BLaER1 (cell line): ENCODE results near the gene TRRAP.

Experiments
- H3K27ac ChIP-seq: shearing (Covaris generic); formaldehyde crosslinking; 2 replicates; pipeline ENCODE4 v1.8.1; 2022
- H3K27me3 ChIP-seq: shearing (Covaris generic); formaldehyde crosslinking; 2 replicates; pipeline ENCODE4 v1.8.1; 2022
- H3K36me3 ChIP-seq: shearing (Covaris generic); formaldehyde crosslinking; 2 replicates; pipeline ENCODE4 v1.8.1; 2022
- H3K4me1 ChIP-seq: shearing (Covaris generic); formaldehyde crosslinking; 2 replicates; pipeline ENCODE4 v1.8.1; 2022
- H3K4me2 ChIP-seq: shearing (Covaris generic); formaldehyde crosslinking; 2 replicates; pipeline ENCODE4 v1.8.1; 2022
- H3K4me3 ChIP-seq: shearing (Covaris generic); formaldehyde crosslinking; 2 replicates; pipeline ENCODE4 v1.8.1; 2022
- H3K9ac ChIP-seq: shearing (Covaris generic); formaldehyde crosslinking; 2 replicates; pipeline ENCODE4 v1.8.1; 2022
- H3K9me3 ChIP-seq: shearing (Covaris generic); formaldehyde crosslinking; 2 replicates; pipeline ENCODE4 v1.8.1; 2022
- H4K20me1 ChIP-seq: shearing (Covaris generic); formaldehyde crosslinking; 2 replicates; pipeline ENCODE4 v1.8.1; 2022
- Cebpa-rat ChIP-seq: shearing (Covaris generic); IDR thresholded peaks from 2 replicates; pipeline ENCODE4 v1.8.1; 2022

The TRRAP gene

DNA sequence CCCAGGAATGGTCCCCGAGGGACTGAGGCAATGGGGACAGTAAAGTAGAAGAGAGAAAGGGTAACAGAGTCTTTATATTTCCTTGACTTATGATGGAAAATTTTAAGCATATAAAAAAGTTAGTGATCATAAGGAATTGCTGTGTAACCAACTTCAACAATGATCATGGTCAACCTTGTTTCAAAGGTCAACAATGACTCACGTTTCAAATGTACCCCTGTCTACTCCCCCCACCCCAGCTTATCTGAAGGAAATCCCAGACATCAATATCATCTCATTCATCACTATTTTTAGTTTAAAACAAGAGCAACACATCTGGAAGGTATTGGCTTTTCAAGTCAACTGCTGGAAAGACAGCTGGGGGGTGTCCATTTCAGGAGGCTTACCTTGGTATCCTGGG, 172.6 kb downstream of the TRRAP start:
- H3K4me3 ChIP-seq = no peak overlapping the region
- H3K4me2 ChIP-seq = no peak overlapping the region
- no peak for TF ChIP-seq Cebpa-rat
- H3K4me1 ChIP-seq = peaks cover 6% of the 10 kb centered on the region; the same call in 1 of the 2 replicates
- H3K9me3 ChIP-seq = no peaks in the 10 kb centered on the region
- no peaks in the 10 kb centered on the region for H4K20me1 ChIP-seq
- H3K9ac ChIP-seq = peak overlapping the region; percentile 19; the same call in 1 of the 2 replicates
- H3K36me3 ChIP-seq = peaks cover 100% of the 10 kb centered on the region
- no peaks in the 10 kb centered on the region for H3K27me3 ChIP-seq
- no peak overlapping the region for H3K27ac ChIP-seq

DNA sequence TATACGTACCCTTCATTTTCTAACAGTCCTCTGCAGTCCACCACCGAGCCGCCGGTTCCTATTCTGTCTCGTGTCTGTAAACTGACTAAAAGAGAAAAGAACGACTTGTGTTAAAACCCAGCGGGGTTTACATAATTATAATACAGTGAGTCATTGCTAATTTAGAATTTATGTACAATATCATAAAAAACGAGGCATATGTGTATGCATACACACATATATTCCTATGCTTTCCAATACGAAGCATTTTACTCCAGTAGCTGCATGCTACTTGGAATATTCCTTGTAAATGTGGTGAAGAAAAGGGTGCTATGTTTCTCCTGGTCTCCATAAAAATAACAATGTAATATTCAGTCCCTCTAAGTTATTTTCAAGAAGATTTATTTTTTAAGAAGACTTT, 176.4 kb downstream of the TRRAP start:
- Histone ChIP-seq H3K4me2 (no peak overlapping the region), H3K9ac (no peak overlapping the region), H3K36me3 (peaks cover 95% of the 10 kb centered on the region), H3K4me1 (peaks cover 6% of the 10 kb centered on the region; the same call in 1 of the 2 replicates), H4K20me1 (no peaks in the 10 kb centered on the region), H3K4me3 (no peak overlapping the region), H3K27ac (no peak overlapping the region), H3K27me3 (no peaks in the 10 kb centered on the region), H3K9me3 (no peaks in the 10 kb centered on the region)
- TF ChIP-seq Cebpa-rat = no peak

GRCh38 chr7:99061001-99061776, 182.9 kb downstream of the TRRAP start:
- H3K27ac ChIP-seq = no peak overlapping the region
- no peaks in the 10 kb centered on the region for H3K4me1 ChIP-seq
- H3K4me3 ChIP-seq = no peak overlapping the region
- no peaks in the 10 kb centered on the region for H3K9me3 ChIP-seq
- H3K4me2 ChIP-seq = no peak overlapping the region
- peaks cover 52% of the 10 kb centered on the region for H3K36me3 ChIP-seq
- peaks cover 24% of the 10 kb centered on the region for H4K20me1 ChIP-seq
- no peak for TF ChIP-seq Cebpa-rat
- H3K27me3 ChIP-seq = no peaks in the 10 kb centered on the region
- no peak overlapping the region for H3K9ac ChIP-seq
